GM12878 (cell line): Measurements from ENCODE around the gene MRPL22. TPM values are rescaled to one million over a fixed set of nuclear protein-coding genes. Genes with fewer than 3 reads are reported as not detected.
A peak's percentile ranks its signal among the peaks of the same experiment; 100 is the strongest.

ENCODE experiments used
- ATAC-seq: fragments of 200-7000 bp; cut with Tn5 transposase; 3 replicates; pipeline ENCODE4 v1.9.1; 2020; ENCODE audit warnings: mild to moderate bottlenecking, moderate library complexity
- BruUV-seq: library from RNA; stranded (reverse); fragments of 400-500 nt; replicated peaks from 2 replicates; lab custom pipeline; 2021; lab: Mats Ljungman, UMichigan
- CTCF ChIA-PET: fragments of 300-600 bp; sonication (Branson Sonifier 250); formaldehyde crosslinking; extraction: SDS; loops from one replicate; lab custom pipeline; 2021; ENCODE audit warnings: inconsistent platforms; lab: Yijun Ruan, JAX
- POLR2A ChIA-PET: fragments of 350-600 bp; formaldehyde crosslinking; extraction: SDS; loops from one replicate; lab custom pipeline; 2021; ENCODE audit warnings: inconsistent platforms; lab: Charles Lee
- RAD21 ChIA-PET: fragments of 300-600 bp; sonication (Branson Sonifier 250); formaldehyde crosslinking; loops from one replicate; lab custom pipeline; 2023; ENCODE audit warnings: antibody characterized with exemption; ENCODE audit not compliant: unreplicated experiment; lab: Charles Lee
- SMC1A ChIA-PET: fragments of 300-600 bp; sonication (Branson Sonifier 250); formaldehyde crosslinking; loops from one replicate; lab custom pipeline; 2023; ENCODE audit not compliant: unreplicated experiment, uncharacterized antibody; lab: Charles Lee
- DNase-seq: peaks from one replicate; pipeline ENCODE4 v3.0.0-alpha.2; 2011; ENCODE audit warnings: low read depth, low spot score
- FAIRE-seq: peaks from 3 replicates; lab custom pipeline; 2011; peaks lifted over from hg19 to GRCh38; lab: Jason Lieb, UNC
- H2AFZ ChIP-seq: 2 replicates; pipeline ENCODE4 v1.6.0; 2011; ENCODE audit warnings: low read depth, low read length, control low read depth; ENCODE audit not compliant: control insufficient read depth
- H3K27ac ChIP-seq: 2 replicates; pipeline ENCODE4 v1.5.1; 2011; ENCODE audit warnings: control low read depth; ENCODE audit not compliant: control insufficient read depth, insufficient read depth
- H3K27me3 ChIP-seq, 2 experiments: replicated peaks in 1 of 2; 2 replicates each; pipeline versions ENCODE4 v1.6.0 to v1.6.1; 2011; ENCODE audit warnings: low read length in 1 of 2; ENCODE audit not compliant: control insufficient read depth in 2 of 2, insufficient read depth in 2 of 2
- H3K36me3 ChIP-seq, 2 experiments: 2 replicates each; pipeline ENCODE4 v1.5.1; 2011; ENCODE audit warnings: low read length in 1 of 2; ENCODE audit not compliant: control insufficient read depth in 2 of 2, insufficient read depth in 2 of 2
- H3K4me1 ChIP-seq: 2 replicates; pipeline ENCODE4 v1.6.1; 2011; ENCODE audit warnings: mild to moderate bottlenecking, low read length, moderate library complexity, mixed read lengths; ENCODE audit not compliant: control insufficient read depth, insufficient read depth
- H3K4me2 ChIP-seq: 2 replicates; pipeline ENCODE4 v1.6.0; 2011; ENCODE audit warnings: control low read depth; ENCODE audit not compliant: control insufficient read depth, insufficient read depth
- H3K4me3 ChIP-seq: fragments of 200-600 bp; sonication (generic); 2 replicates; pipeline ENCODE4 v1.5.1; 2016
- H3K79me2 ChIP-seq: 2 replicates; pipeline ENCODE4 v1.6.0; 2011; ENCODE audit warnings: low read length; ENCODE audit not compliant: control insufficient read depth, insufficient read depth
- H3K9ac ChIP-seq: 2 replicates; pipeline ENCODE4 v1.8.0; 2011; ENCODE audit warnings: low read length, control low read depth, mixed read lengths; ENCODE audit not compliant: control insufficient read depth, insufficient read depth
- H3K9me3 ChIP-seq: replicated peaks from 3 replicates; pipeline ENCODE4 v1.5.1; 2011; ENCODE audit warnings: mild to moderate bottlenecking, low read length; ENCODE audit not compliant: control insufficient read depth, insufficient read depth
- H4K20me1 ChIP-seq: 2 replicates; pipeline ENCODE4 v1.6.0; 2011; ENCODE audit not compliant: control insufficient read depth, insufficient read depth
- IKZF2 ChIP-seq, 2 experiments: fragments of 450-650 bp; IDR thresholded peaks; 2 replicates each; pipeline ENCODE4 v1.6.1; 2017; ENCODE audit warnings: mild to moderate bottlenecking in 2 of 2, moderate library complexity in 2 of 2
- PRDM15 ChIP-seq: fragments of 450-650 bp; formaldehyde crosslinking; IDR thresholded peaks from 2 replicates; pipeline ENCODE4 v1.4.0; 2020; ENCODE audit warnings: mild to moderate bottlenecking, moderate library complexity
- RAD51 ChIP-seq: fragments of 450-650 bp; IDR thresholded peaks from 2 replicates; pipeline ENCODE4 v1.6.1; 2016; ENCODE audit warnings: moderate library complexity, mild to moderate bottlenecking, inconsistent platforms
- RFX5 ChIP-seq: IDR thresholded peaks from 2 replicates; pipeline ENCODE4 v1.6.1; 2011; ENCODE audit warnings: low read depth, low read length, improper control_type of control experiment
- SREBF1 ChIP-seq: IDR thresholded peaks from 2 replicates; pipeline ENCODE4 v1.6.1; 2012; ENCODE audit warnings: mild to moderate bottlenecking, low read length
- TCF7 ChIP-seq: IDR thresholded peaks from 2 replicates; pipeline ENCODE4 v1.6.1; 2014; ENCODE audit warnings: antibody characterized with exemption, borderline replicate concordance
- YY1 ChIP-seq: IDR thresholded peaks from 2 replicates; pipeline ENCODE4 v1.6.1; 2011; ENCODE audit warnings: low read depth, mild to moderate bottlenecking, low read length
- ZBED1 ChIP-seq: IDR thresholded peaks from 2 replicates; pipeline ENCODE4 v1.6.1; 2016; ENCODE audit warnings: borderline replicate concordance
- WGBS: methylation state at CpG from one replicate; pipeline ENCODE4 v1.1.6; 2016; ENCODE audit warnings: low lambda C conversion rate; ENCODE audit not compliant: insufficient replicate concordance, insufficient coverage; ENCODE audit errors: missing lambda C conversion rate; 5-methylcytosine and 5-hydroxymethylcytosine counted together
- in situ Hi-C: fragments of 300-500 bp; cut with MboI; formaldehyde crosslinking; loops from 9 replicates; pipeline ENCODE4 v1.14.3; 2018; ENCODE audit warnings: mixed read lengths
- intact Hi-C: fragments of 100-400 bp; cut with micrococcal nuclease; formaldehyde crosslinking; loops from one replicate; pipeline ENCODE4 v1.14.2; 2022; ENCODE audit not compliant: unreplicated experiment
- polyA plus RNA-seq, 11 experiments: library from polyadenylated mRNA; depleted of rRNA in 4 of 11; unstranded in 6 of 11; stranded (reverse) in 5 of 11; fragments of >200 nt; fragmentation: Nextera tagmentation in 4 of 11; fragmentation: Illumina TruSeq in 1 of 11; extraction: Ambion mirVana in 4 of 11; extraction: Trizol in 1 of 11; gene quantifications; 1 replicate in 1 of 11; 2 replicates in 10 of 11; pipeline versions ENCODE4 v1.2.1 to v1.2.3, GENCODE V29; 2011 to 2016; ENCODE audit warnings: inconsistent platforms in 2 of 11, missing spikeins in 2 of 11, low read depth in 1 of 11
- total RNA-seq, 4 experiments: library from RNA; depleted of rRNA in 3 of 4; stranded (reverse); fragments of >200 nt in 3 of 4; fragmentation: Illumina TruSeq in 1 of 4; extraction: Trizol in 1 of 4; gene quantifications; 2 replicates each; pipeline versions ENCODE4 v1.2.1 to v1.2.3, GENCODE V29; 2013 to 2021
- TF ChIP-seq, protein P1 (sequence below): IDR thresholded peaks from 2 replicates; pipeline ENCODE4 v1.6.1; 2012; ENCODE audit warnings: low read length, inconsistent platforms
- TF ChIP-seq, protein P2 (sequence below): fragments of 450-650 bp; formaldehyde crosslinking; IDR thresholded peaks from 2 replicates; pipeline ENCODE4 v1.5.0; 2022; ENCODE audit warnings: mild to moderate bottlenecking, missing genetic modification characterization
- TF ChIP-seq, protein P3 (sequence below): fragments of 450-650 bp; IDR thresholded peaks from 2 replicates; pipeline ENCODE4 v1.6.1; 2018; ENCODE audit warnings: mild to moderate bottlenecking, low read depth, moderate library complexity; ENCODE audit not compliant: partially characterized antibody

Gene MRPL22
- total and polyA plus RNA-seq, 10 of the 15 experiments (the other 5 are each of a cell fraction or from before 2014, with no cell fraction given), result 29.7 to 318 (median 93.4) TPM

DNA sequence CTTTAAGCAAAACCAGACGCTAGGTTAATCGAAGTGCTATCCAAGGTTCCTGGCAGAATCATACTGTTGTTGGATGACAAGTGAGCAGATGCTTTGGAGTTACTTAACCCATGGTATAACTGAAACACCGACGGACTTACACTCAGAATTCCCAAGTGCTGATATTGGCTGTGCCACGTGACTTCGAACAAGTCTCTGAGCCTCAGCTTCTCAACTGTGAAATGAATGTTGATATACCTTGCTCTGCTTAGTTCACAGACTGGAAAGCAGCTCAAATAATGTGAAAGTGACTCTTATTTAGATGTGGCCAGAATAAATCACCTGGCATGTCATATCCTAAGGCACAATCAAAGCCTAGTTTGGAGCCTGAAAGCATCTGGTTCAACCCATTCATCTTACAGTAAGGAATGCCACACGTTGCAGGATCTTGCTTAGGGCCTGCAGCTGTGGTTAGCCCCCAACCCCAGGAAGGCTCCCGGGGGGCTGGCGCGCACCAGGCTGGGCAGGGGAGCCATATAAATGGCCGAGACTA is 3.6 kb upstream of the MRPL22 start:
- in situ Hi-C loops, result no loop called here
- peak overlapping the region; percentile 64 for H3K27ac ChIP-seq
- no TSS peak for BruUV-seq
- H3K9ac ChIP-seq, result peak overlapping the region; percentile 77
- POLR2A ChIA-PET, result interaction anchor here (0.6 to 1.0 kb wide), 2 partner anchors 287 to 1984 kb away, joined by 3 read pairs; no protein-coding TSS in a partner anchor
- no peaks in the 10 kb centered on the region for H4K20me1 ChIP-seq
- H3K4me2 ChIP-seq, result peak overlapping the region; percentile 99
- H3K4me3 ChIP-seq, result peak overlapping the region; percentile 87
- H3K36me3 ChIP-seq, result peaks cover 0 to 10% of the 10 kb centered on the region in 2 experiments; a peak in 1 of 4 replicates
- RAD21 ChIA-PET, result interaction anchor here (1.0 to 1.5 kb wide), 3 partner anchors 79 to 290 kb away, joined by 3 to 7 read pairs (median 4); partner anchors contain the start of gene CNOT8
- H3K27me3 ChIP-seq, result no peaks in the 10 kb centered on the region
- CTCF ChIA-PET, result interaction anchor here (0.6 to 2.5 kb wide), 5 partner anchors 9 to 286 kb away, joined by 3 to 8 read pairs (median 5); no protein-coding TSS in a partner anchor
- intact Hi-C loops, result loop anchor here (10.0 kb wide), 1 partner anchor 492 kb away; the partner anchor contains the start of gene SAP30L
- WGBS, result 39% methylated on average over 11 of the region's 11 CpGs
- no peak for ATAC-seq
- no peak for FAIRE-seq
- no peak for DNase-seq
- H2AFZ ChIP-seq, result peak overlapping the region; percentile 99
- SMC1A ChIA-PET, result interaction anchor here (0.6 to 2.1 kb wide), 6 partner anchors 9 to 113 kb away, joined by 3 to 6 read pairs (median 4); no protein-coding TSS in a partner anchor
- H3K79me2 ChIP-seq, result peaks cover 39% of the 10 kb centered on the region
- H3K4me1 ChIP-seq, result peaks cover 6% of the 10 kb centered on the region
- H3K9me3 ChIP-seq, result no peaks in the 10 kb centered on the region; the same call in 2 of the 3 replicates
- TF ChIP-seq IKZF2 (IDR thresholded peaks at IDR 0.05) (no peak), ZBED1 (no peak), TCF7 (no peak), YY1 (0 out of 2 replicates have a peak, but pooled peaks have one; percentile 11), PRDM15 (no peak), SREBF1 (no peak), RAD51 (peak; percentile 63), RFX5 (no peak)
- TF ChIP-seq, protein P1, sequence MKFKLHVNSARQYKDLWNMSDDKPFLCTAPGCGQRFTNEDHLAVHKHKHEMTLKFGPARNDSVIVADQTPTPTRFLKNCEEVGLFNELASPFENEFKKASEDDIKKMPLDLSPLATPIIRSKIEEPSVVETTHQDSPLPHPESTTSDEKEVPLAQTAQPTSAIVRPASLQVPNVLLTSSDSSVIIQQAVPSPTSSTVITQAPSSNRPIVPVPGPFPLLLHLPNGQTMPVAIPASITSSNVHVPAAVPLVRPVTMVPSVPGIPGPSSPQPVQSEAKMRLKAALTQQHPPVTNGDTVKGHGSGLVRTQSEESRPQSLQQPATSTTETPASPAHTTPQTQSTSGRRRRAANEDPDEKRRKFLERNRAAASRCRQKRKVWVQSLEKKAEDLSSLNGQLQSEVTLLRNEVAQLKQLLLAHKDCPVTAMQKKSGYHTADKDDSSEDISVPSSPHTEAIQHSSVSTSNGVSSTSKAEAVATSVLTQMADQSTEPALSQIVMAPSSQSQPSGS, result no peak
- TF ChIP-seq, protein P2, sequence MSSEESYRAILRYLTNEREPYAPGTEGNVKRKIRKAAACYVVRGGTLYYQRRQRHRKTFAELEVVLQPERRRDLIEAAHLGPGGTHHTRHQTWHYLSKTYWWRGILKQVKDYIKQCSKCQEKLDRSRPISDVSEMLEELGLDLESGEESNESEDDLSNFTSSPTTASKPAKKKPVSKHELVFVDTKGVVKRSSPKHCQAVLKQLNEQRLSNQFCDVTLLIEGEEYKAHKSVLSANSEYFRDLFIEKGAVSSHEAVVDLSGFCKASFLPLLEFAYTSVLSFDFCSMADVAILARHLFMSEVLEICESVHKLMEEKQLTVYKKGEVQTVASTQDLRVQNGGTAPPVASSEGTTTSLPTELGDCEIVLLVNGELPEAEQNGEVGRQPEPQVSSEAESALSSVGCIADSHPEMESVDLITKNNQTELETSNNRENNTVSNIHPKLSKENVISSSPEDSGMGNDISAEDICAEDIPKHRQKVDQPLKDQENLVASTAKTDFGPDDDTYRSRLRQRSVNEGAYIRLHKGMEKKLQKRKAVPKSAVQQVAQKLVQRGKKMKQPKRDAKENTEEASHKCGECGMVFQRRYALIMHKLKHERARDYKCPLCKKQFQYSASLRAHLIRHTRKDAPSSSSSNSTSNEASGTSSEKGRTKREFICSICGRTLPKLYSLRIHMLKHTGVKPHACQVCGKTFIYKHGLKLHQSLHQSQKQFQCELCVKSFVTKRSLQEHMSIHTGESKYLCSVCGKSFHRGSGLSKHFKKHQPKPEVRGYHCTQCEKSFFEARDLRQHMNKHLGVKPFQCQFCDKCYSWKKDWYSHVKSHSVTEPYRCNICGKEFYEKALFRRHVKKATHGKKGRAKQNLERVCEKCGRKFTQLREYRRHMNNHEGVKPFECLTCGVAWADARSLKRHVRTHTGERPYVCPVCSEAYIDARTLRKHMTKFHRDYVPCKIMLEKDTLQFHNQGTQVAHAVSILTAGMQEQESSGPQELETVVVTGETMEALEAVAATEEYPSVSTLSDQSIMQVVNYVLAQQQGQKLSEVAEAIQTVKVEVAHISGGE (CRISPR knock-in tag), result no peak
- TF ChIP-seq, protein P3, sequence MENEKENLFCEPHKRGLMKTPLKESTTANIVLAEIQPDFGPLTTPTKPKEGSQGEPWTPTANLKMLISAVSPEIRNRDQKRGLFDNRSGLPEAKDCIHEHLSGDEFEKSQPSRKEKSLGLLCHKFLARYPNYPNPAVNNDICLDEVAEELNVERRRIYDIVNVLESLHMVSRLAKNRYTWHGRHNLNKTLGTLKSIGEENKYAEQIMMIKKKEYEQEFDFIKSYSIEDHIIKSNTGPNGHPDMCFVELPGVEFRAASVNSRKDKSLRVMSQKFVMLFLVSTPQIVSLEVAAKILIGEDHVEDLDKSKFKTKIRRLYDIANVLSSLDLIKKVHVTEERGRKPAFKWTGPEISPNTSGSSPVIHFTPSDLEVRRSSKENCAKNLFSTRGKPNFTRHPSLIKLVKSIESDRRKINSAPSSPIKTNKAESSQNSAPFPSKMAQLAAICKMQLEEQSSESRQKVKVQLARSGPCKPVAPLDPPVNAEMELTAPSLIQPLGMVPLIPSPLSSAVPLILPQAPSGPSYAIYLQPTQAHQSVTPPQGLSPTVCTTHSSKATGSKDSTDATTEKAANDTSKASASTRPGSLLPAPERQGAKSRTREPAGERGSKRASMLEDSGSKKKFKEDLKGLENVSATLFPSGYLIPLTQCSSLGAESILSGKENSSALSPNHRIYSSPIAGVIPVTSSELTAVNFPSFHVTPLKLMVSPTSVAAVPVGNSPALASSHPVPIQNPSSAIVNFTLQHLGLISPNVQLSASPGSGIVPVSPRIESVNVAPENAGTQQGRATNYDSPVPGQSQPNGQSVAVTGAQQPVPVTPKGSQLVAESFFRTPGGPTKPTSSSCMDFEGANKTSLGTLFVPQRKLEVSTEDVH, result no peak
